Gastroesophageal sphincter (tissue), 3 donors: Measurements from ENCODE around the gene RNF145.
"Not testable (repeated sequence)": the region's sequence is repeated elsewhere in the genome, so short reads cannot be mapped to it uniquely, and the experiment has no call there.

ENCODE experiments used
- CTCF ChIP-seq, 4 experiments: fragments of 200-600 bp in 2 of 4; fragments of 450-650 bp in 2 of 4; sonication (generic) in 1 of 4; IDR thresholded peaks; one replicate each; pipeline ENCODE4 v1.5.1; 2017 to 2019; ENCODE audit warnings: antibody characterized with exemption in 4 of 4, mild to moderate bottlenecking in 2 of 4, moderate library complexity in 2 of 4
- EP300 ChIP-seq: sonication (generic); formaldehyde crosslinking; IDR thresholded peaks from one replicate; pipeline ENCODE4 v1.6.1; 2017; ENCODE audit warnings: antibody characterized with exemption, mild to moderate bottlenecking
- POLR2A ChIP-seq, 2 donors: fragments of 450-650 bp; IDR thresholded peaks; one replicate each; pipeline ENCODE4 v1.6.1; 2017; ENCODE audit warnings: antibody characterized with exemption in 2 of 2, mild to moderate bottlenecking in 2 of 2, moderate library complexity in 1 of 2

DNA sequence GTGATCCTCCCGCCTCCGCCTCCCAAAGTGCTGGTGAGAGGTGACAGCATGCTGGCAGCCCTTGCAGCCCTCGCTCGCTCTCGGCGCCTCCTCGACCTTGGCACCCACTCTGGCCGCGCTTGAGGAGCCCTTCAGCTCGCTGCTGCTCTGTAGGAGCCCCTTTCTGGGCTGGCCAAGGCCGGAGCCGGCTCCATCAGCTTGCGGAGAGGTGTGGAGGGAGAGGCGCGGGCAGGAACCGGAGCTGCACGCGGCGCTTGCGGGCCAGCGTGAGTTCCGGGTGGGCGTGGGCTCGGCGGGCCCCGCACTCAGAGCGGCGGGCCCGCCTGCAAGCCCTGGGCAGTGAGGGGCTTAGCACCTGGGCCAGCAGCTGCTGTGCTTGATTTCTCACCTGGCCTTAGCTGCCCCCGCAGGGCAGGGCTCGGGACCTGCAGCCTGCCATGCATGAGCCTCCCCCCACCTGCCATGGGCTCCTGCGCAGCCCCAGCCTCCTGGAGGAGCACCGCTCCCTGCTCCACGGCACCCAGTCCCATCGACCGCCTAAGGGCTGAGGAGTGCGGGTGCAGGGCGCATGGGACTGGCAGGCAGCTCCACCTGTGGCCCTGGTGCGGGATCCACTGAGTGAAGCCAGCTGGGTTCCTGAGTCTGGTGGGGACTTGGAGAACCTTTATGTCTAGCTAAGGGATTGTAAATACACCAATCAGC lies 90.2 kb downstream of the RNF145 start:
- not testable (repeated sequence) for TF ChIP-seq CTCF (IDR thresholded peaks at IDR 0.05); POLR2A (IDR thresholded peaks at IDR 0.05); EP300
